Adrenal gland (tissue), 12 donors: ENCODE results near the gene TRAPPC2B. TPM values are rescaled to one million over a fixed set of nuclear protein-coding genes. Genes with fewer than 3 reads are reported as not detected.

Experiments used
- DNase-seq, 7 donors: peaks; one replicate each; pipeline ENCODE4 v3.0.0-alpha.2; 2019 to 2020
- H3K27ac ChIP-seq, 5 donors: fragments of 200-600 bp; sonication (generic) in 4 of 5; 1 replicate in 3 of 5; 2 replicates in 2 of 5; pipeline versions ENCODE4 v1.5.1 to v1.8.0; 2016 to 2020; ENCODE audit warnings: mild to moderate bottlenecking in 1 of 5
- H3K27me3 ChIP-seq: fragments of 200-600 bp; 2 replicates; pipeline ENCODE4 v1.8.0; 2021
- H3K36me3 ChIP-seq, 2 donors: fragments of 200-600 bp; replicated peaks in 1 of 2; 1 replicate in 1 of 2; 2 replicates in 1 of 2; pipeline versions ENCODE4 v1.5.1 to v1.8.0; 2018 to 2022
- H3K4me1 ChIP-seq, 2 donors: fragments of 200-600 bp; replicated peaks in 1 of 2; 1 replicate in 1 of 2; 2 replicates in 1 of 2; pipeline versions ENCODE4 v1.5.1 to v1.8.0; 2018 to 2021
- H3K4me3 ChIP-seq, 4 donors: fragments of 200-600 bp; sonication (generic) in 3 of 4; one replicate each; pipeline ENCODE4 v1.5.1; 2016 to 2018
- H3K9me3 ChIP-seq, 3 donors: fragments of 200-600 bp; sonication (generic) in 1 of 3; replicated peaks in 1 of 3; 1 replicate in 2 of 3; 2 replicates in 1 of 3; pipeline versions ENCODE4 v1.5.1 to v1.8.0; 2016 to 2021
- POLR2A ChIP-seq, 2 donors: fragments of 450-650 bp; IDR thresholded peaks; one replicate each; pipeline ENCODE4 v1.6.1; 2017; ENCODE audit warnings: antibody characterized with exemption in 2 of 2, mild to moderate bottlenecking in 2 of 2, moderate library complexity in 1 of 2
- WGBS, 4 donors: extraction: QIAGEN DNeasy Blood & Tissue Kit in 2 of 4; methylation state at CpG; one replicate each; pipeline versions ENCODE4 v1.1.5 to v1.1.7; 2013 to 2017; 5-methylcytosine and 5-hydroxymethylcytosine counted together
- intact Hi-C, 2 donors: fragments of 100-400 bp; cut with DNase I; formaldehyde crosslinking; loops; one replicate each; pipeline versions ENCODE4 v1.14.1 to v1.15.0; 2022 to 2023
- polyA plus RNA-seq, 3 donors: library from polyadenylated mRNA; stranded (reverse); fragments of 200-250 nt in 2 of 3; fragments of 350-450 nt in 1 of 3; fragmentation: Illumina TruSeq in 1 of 3; extraction: RNeasy Lipid Tissue Mini Kit (QIAGEN cat#74804) in 1 of 3; gene quantifications; one replicate each; pipeline ENCODE4 v1.2.3, GENCODE V29; 2013 to 2014
- total RNA-seq, 9 donors: library from RNA; depleted of rRNA in 4 of 9; stranded (reverse); fragments of >200 nt in 4 of 9; fragments of 120-200 nt in 1 of 9; fragmentation: NEBNext Ultra II Directional in 1 of 9; extraction: Animal tissue kit (Norgen Biotek cat#: 25700) in 1 of 9; gene quantifications; one replicate each; pipeline versions ENCODE4 v1.1.0 to v1.2.4, GENCODE V29; 2013 to 2023
- TF ChIP-seq, protein P1 (sequence below), 6 experiments: fragments of 450-650 bp in 4 of 6; fragments of 200-600 bp in 2 of 6; sonication (generic) in 1 of 6; IDR thresholded peaks; 1 replicate in 5 of 6; 2 replicates in 1 of 6; pipeline versions ENCODE4 v1.5.1 to v1.8.0; 2016 to 2021; ENCODE audit warnings: antibody characterized with exemption in 6 of 6, mild to moderate bottlenecking in 2 of 6, moderate library complexity in 1 of 6
- donor health status: healthy with polysubstance abuse.
- donor health status: Bipolar disorder and iron deficiency.
- donor health status: DM: yes; HTN: yes; CAD: no.
- donor health status: DM: no; HTN: no; CAD: no.
- donor health status: DM: no; HTN: no; CAD: no.
- donor health status: DM: yes; HTN: yes; CAD: no.

The TRAPPC2B gene
- total and polyA plus RNA-seq, 12 donors = 12.6 to 72.8 (median 27.1) TPM

DNA sequence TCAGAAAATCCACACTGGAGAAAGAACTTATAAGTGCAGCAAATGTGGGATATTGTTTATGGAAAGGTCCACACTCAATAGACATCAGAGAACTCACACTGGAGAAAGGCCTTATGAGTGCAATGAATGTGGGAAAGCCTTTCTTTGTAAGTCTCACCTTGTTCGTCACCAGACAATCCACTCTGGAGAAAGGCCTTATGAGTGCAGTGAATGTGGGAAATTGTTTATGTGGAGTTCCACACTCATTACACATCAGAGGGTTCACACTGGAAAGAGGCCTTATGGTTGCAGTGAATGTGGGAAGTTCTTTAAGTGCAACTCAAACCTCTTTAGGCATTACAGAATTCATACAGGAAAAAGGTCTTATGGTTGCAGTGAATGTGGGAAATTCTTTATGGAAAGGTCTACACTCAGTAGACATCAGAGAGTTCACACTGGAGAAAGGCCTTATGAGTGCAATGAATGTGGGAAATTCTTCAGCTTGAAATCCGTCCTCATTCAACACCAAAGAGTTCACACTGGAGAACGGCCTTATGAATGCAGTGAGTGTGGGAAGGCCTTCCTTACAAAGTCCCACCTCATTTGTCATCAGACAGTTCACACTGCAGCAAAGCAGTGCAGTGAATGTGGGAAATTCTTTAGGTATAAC lies 14.3 kb downstream of the TRAPPC2B start:
- Histone ChIP-seq H3K4me3 (no peak overlapping the region), H3K4me1 (no peaks in the 10 kb centered on the region), H3K36me3 (peaks cover 0 to 15% of the 10 kb centered on the region in 2 donors), H3K27me3 (no peaks in the 10 kb centered on the region), H3K27ac (no peak overlapping the region), H3K9me3 (peaks cover 0 to 21% (median 0%) of the 10 kb centered on the region in 3 donors)
- no peak for DNase-seq
- 95 to 97% (median 97%) methylated on average over 3 of the region's 3 CpGs for WGBS, 4 donors
- intact Hi-C loops = no loop called here
- TF ChIP-seq, protein P1, sequence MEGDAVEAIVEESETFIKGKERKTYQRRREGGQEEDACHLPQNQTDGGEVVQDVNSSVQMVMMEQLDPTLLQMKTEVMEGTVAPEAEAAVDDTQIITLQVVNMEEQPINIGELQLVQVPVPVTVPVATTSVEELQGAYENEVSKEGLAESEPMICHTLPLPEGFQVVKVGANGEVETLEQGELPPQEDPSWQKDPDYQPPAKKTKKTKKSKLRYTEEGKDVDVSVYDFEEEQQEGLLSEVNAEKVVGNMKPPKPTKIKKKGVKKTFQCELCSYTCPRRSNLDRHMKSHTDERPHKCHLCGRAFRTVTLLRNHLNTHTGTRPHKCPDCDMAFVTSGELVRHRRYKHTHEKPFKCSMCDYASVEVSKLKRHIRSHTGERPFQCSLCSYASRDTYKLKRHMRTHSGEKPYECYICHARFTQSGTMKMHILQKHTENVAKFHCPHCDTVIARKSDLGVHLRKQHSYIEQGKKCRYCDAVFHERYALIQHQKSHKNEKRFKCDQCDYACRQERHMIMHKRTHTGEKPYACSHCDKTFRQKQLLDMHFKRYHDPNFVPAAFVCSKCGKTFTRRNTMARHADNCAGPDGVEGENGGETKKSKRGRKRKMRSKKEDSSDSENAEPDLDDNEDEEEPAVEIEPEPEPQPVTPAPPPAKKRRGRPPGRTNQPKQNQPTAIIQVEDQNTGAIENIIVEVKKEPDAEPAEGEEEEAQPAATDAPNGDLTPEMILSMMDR (IDR thresholded peaks at IDR 0.05) = no peak
- no peak for TF ChIP-seq POLR2A (IDR thresholded peaks at IDR 0.05)

DNA sequence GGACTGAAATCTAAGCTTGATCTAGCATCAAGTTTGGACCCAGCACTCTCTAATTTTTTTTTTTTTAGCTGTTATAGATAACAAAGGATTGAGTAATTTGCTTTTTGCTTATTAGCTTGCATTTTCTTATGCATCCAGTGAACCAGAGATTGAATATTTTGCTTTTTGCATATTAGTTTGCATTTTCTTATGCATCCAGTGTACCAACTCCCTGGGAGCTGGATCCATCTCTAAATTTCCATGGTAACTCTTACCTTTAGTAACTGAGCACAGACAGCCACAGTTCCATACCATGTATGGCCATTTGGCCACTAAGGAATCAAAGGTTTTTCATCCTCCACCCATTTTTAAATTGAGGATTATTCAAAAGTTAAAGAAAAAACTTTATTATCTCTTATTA lies 17.6 kb downstream of the TRAPPC2B start:
- TF ChIP-seq, protein P1 (IDR thresholded peaks at IDR 0.05) = no peak
- no peak for TF ChIP-seq POLR2A (IDR thresholded peaks at IDR 0.05)
- no peaks in the 10 kb centered on the region for H3K27me3 ChIP-seq
- H3K9me3 ChIP-seq = peaks cover 0 to 18% (median 0%) of the 10 kb centered on the region in 3 donors
- no peaks in the 10 kb centered on the region for H3K4me1 ChIP-seq
- peaks cover 0 to 11% of the 10 kb centered on the region in 2 donors for H3K36me3 ChIP-seq
- no peak for DNase-seq
- intact Hi-C loops = no loop called here
- no peak overlapping the region for H3K27ac ChIP-seq
- H3K4me3 ChIP-seq = no peak overlapping the region

DNA sequence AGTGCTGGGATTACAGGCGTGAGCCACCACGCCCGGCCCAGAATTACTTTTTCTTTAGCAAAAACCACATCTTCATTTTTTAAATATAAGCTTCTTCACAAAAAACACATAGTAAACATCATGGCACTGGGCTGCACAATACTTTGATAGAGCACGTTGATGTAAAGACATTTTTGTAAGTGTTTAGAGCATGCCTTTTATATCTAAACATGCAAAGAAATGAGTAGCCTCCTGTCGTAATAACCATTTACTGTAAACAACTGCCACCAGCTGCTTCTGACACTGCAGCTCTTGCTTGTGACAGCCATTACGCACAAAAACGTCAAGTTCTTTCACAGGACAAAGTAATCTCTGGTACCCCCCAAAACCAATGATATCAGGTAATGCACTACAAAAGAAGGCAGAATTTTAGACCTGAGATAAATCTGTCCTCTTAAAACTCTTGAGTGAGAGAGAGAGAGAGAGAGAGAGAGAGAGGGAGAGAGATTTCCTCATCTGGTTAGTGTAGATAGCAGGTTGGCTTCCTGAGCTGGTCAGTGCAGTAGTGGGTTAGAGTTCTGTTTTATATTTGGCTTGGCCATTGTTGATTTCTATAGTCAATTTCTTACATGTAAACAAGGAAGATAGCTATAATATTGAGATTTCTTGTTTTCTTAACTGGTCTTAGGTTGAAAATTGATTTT lies 19.6 kb downstream of the TRAPPC2B start:
- WGBS, 4 donors = 86 to 91% (median 87%) methylated on average over 7 of the region's 7 CpGs
- Histone ChIP-seq H3K9me3 (peaks cover 0 to 4% (median 0%) of the 10 kb centered on the region in 3 donors), H3K36me3 (peaks cover 0 to 2% of the 10 kb centered on the region in 2 donors), H3K27ac (no peak overlapping the region), H3K27me3 (no peaks in the 10 kb centered on the region), H3K4me1 (no peaks in the 10 kb centered on the region), H3K4me3 (no peak overlapping the region)
- intact Hi-C loops = no loop called here
- no peak for DNase-seq
- TF ChIP-seq POLR2A (IDR thresholded peaks at IDR 0.05) = no peak
- TF ChIP-seq, protein P1 (IDR thresholded peaks at IDR 0.05) = no peak

DNA sequence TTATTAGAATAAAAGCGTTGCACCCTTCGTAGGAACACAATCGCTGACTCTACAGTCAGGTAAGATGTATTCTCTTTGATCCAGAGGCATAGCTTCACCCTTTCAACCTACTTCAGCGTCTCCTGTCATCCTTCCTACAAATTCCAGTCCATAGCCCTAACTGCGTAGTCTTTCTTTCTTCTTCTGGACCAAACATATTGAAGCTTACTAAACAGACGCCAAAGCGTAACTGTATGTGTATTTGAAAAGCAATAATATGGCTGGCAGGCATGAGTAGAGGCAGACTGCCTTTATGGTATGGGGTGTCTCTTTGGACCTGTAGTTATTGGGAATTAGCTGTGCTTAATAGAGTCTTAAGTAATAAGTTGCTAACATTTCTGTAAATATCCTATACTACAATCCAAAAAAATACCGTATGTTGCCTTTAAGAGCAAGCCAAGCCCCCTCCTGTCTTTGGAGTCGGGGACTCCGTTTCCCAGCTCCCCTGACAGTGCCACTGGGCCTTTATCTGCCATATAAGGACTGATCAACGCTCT lies 25.9 kb downstream of the TRAPPC2B start:
- H3K36me3 ChIP-seq = peaks cover 0 to 5% of the 10 kb centered on the region in 2 donors
- H3K27ac ChIP-seq = peak overlapping the region in 4 of 5 donors; percentile 78 to 96 (median 87)
- intact Hi-C loops = no loop called here

More for the DNA sequence above, 25.9 kb downstream of the TRAPPC2B start:
- no peaks in the 10 kb centered on the region for H3K27me3 ChIP-seq
- no peaks in the 10 kb centered on the region for H3K9me3 ChIP-seq
- DNase-seq = no peak
- peaks cover 11 to 17% of the 10 kb centered on the region in 2 donors for H3K4me1 ChIP-seq
- TF ChIP-seq POLR2A (IDR thresholded peaks at IDR 0.05) = no peak
- TF ChIP-seq, protein P1 (IDR thresholded peaks at IDR 0.05) = no peak
- WGBS, 4 donors = 56 to 60% (median 59%) methylated on average over 11 of the region's 11 CpGs
- H3K4me3 ChIP-seq = peak overlapping the region in 2 of 4 donors; percentile 83 to 89
